Stimulated activated CD4-positive, alpha-beta T cell treated with anti-CD3 and anti-CD28 coated beads, TNF-alpha, amount 100 ng/mL, for 24 hours (primary cell): Measurements from ENCODE around the gene OR2H1.

ENCODE experiments used
- DNase-seq, 3 experiments: peaks; one replicate each; pipeline ENCODE4 v3.0.0-alpha.2; 2020; ENCODE audit warnings: low read depth in 3 of 3

The OR2H1 gene

DNA sequence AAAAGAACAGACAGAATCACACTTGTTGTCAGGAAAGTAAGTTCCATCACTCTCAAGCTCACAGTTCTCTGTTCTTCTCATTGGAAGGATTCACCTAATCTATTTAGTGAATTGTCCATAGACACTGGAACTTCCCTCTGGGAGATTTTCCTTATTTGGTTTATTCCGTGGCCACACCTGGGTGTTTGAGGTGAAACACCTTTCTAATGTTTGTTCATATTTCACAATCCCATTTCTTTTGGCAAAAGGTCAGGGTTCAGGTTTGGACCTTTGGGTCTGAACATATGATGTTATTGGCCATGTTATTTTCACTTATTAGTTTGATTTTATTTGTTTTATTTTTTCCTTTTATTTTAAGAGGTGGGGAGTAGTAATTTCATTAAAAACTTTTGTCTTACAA lies 26.8 kb downstream of the OR2H1 start:
- no peak for DNase-seq

DNA sequence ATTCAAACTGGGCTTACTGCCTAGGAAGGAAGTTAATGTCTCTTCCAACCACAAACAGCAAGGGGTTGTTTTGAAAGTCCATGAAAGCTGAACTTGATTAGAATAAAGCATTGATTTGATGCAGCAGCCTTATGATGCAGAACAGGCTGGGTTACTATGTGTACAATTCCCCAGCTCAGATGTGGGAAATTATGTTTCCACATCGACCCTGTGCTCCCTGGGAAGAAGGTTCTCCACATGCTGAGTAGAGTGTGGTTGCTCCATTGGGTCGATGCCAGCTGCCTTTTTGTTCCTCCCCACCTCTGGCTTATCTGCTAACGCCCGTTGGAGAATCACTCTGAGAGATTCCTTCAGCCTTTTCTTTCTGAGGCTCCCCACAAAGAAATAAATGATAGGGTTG lies 29.6 kb downstream of the OR2H1 start:
- no peak for DNase-seq

DNA sequence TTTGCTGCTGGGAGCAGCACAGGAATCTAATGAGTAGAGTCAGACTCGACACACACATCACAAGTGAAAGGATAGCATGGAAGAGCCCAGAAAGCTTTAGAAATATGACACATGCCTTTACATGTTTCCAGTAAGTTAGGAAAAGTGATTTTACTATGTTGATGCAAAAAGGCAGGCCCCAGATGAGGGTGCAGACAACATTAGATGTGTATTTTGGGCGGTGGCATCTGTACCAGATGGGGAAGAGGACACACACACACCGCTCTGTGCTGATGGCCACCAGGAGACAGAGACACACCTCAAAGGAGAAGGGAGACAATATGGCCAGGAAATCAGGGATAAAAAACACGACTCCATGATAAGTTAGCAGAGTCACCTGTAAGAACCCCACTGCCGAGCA lies 30.2 kb downstream of the OR2H1 start:
- DNase-seq, result no peak

DNA sequence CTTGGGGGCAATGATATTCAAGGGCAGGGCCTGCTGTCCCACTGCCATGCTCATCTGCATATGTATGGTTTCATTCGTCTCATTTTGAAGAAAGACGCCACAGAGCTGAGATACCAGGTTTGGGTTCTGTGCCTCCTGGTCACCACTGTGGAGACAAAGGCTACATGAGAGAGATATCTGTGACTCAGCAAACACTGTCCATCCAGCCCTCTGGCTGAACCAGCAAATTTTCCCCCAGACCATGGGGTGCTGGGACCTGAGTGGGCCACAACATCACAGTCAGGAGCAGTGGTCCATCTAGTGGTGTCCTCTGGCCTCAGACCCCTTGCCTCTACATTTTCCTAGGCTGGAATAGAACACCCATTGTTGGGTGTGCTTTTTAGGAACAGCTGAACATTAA lies 30.7 kb downstream of the OR2H1 start, which contains the start of gene MAS1L:
TSS of gene MAS1L (minus strand) at position 297 of the 400 bp plus-strand sequence. CDS start at position 243, 54 bp downstream.
- DNase-seq, result no peak

DNA sequence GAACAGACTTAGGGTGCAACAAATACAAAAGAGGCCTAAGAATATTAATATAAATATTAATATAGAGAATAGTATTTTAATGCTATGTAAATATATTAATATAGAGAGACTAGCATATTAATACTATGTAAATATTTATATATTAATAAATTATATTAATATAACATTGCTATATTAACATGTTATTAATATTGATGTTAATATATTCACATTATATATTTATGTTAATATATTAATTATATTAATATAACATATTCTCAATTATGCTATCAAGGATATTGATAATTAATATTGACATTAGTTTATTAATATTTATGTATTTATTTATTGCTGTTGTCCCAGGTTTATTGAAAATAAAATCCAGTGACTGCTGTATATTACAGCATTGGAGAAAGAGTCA lies 31.9 kb downstream of the OR2H1 start:
- no peak for DNase-seq

DNA sequence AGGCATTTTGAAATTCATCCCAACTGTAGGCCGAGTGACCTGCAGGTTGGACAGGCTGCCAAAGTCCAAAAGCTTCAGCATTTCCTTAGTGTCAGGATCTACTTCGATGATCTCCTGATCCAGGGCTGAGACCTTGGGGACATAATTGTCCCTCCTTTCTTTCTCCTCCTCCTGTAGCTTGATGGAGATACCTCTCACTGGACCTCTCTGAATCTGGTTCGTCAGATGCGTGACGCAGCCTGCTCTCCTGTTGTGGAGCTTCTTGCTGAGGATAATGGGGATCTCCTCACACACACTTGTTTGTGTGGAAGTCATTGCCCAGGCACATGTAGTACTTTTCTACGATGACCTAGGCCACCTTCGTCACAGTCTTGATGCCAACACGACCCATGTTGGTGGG lies 32.3 kb downstream of the OR2H1 start:
- DNase-seq, result no peak

DNA sequence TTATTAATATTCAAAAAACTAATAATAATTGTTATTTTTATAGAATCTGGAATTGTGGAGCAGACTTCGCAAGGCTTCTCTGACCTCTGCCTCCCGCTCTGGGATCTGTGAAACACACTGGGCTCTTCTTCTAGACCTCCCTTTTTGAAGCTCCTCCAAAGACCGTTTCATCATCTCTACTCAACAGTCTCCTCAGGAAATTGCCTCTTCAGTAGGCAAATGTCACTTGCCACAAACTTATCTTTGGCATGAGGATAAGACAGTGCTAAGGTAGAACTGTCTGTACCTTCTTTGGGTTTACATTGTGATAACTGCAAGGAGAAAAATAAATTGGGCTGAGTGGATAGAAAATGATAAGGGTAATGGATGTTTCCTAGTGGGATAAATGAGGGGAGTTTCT lies 33.1 kb downstream of the OR2H1 start:
- no peak for DNase-seq

DNA sequence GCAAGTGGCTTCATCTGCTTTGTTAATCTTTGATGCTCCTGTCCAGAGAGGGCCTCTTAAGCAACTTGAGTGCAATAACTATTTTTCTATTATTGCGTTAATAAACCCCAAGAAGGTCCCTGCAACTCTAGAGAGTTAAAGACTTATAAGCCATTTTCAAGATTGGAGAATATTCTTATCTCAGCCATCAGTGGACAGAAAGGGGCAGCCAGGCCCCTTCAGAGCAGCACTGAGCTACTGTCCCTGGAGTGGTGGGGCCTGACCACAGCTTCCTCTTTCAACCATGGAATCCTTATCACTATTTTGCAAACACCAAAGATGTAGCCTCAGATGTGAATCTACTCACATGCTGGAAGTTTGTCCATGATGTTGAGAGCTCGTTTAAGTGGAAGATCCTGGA lies 33.6 kb downstream of the OR2H1 start:
- DNase-seq, result no peak

DNA sequence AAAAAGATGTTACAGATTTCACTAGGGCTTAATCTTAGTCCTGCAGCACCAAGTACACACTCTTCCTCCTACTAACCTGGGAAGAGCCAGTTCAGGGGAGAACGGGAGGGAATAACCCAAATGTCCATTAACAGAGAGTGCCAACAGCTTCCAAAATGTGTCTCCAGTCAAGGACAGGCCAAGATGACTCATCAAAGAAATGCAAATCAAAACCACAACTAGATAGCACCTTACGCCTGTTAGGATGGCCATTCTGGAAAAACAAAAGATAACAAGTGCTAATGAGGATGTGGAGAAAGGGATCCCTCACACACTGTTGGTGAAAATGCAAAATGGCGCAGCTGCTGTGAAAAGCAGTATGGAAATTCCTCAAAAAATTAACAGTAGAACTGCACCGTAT lies 34.6 kb downstream of the OR2H1 start:
- DNase-seq, result no peak

DNA sequence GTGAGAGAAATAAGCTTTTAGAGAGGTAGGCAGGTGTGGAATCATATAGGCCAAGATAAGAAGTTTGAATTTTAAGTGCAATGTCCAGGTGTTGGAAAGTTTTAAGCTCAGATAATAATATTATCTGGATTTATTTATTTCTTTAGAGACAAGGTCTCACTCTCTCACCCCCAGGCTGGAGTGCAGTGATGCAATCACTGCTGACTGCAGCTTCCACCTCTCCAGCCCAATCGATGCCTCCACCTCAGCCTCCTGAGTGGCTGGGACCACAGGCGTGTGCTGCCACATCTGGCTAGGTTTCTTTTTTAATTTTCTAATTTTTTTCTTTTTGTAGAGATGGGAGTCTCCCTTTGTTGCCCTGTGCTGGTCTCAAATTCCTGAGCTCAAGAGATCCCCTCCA lies 36.3 kb downstream of the OR2H1 start:
- no peak for DNase-seq

DNA sequence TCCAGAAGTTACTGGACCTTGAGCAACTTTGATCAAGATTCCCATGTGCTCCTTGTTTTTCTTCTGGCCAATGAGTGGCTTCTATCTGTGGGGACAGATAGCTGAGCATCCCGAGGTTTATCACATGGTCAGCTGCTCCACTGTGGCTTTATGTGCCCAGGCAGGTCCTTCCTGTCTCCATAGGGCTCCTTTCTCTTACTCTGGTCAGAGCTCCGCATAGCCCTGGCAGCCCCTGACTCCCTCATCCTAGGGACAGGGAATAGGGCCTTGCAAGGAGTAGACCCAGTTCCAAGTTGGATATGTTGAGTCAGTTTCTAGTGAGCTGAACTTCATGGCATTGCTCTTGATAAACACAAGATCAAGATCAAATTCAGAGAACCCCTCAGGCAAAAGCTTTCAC lies 37.2 kb downstream of the OR2H1 start:
- no peak for DNase-seq

DNA sequence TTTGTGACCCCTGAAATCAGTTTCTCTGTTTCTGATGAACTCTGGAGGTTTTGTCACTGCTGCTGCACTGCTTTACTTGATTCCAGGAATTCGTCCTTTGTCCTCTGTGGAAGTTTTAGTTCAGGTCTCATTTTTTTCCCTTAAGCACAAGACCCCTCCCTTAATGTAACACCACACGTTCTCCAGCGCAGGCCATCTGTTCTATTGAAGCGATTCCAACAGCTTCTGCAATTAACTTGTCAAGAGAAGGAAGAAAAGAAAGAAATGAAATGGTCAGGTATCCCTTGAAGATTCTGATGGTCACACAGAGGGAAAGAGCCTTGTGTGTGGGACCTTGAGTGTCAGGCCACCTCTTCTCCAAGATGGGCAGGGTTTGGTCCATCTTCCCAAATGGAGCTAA lies 38.6 kb downstream of the OR2H1 start:
- no peak for DNase-seq

DNA sequence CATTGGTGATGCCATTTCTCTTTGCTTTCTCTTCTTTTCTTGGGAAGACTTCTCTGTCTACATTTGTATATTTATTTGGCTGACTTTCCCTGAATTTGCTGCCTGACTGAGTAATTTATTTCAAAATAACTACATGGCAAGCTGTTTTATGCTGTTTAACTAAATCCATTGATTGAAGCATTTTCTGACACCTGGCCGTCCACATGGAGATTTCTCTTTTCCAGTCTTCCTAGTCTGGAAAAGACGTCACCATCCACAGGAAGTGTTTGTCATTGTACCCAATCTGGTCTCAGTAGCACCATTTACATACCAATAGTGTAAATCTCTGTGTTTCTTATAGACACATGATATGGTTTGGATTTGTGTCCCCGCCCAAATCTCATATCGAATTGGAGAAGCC lies 40.0 kb downstream of the OR2H1 start:
- DNase-seq, result no peak

DNA sequence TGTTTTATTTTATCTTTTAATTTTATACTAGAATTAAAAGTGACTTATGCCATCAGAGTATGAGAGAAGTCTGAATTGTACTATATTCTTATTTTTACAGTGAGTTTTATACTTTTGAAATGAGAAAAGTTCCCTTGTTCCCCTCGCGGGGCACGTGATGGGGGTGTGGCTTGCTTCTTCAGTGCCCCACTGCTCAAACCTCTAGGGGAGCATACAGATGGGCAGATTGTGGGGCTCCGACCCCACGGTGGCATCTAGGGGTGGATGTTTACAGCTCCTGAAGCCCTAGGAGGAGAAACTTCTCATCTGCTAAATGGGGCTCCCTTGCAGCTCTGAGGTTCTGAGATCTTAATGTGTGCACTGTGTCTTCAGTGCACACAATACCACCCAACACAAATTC lies 42.7 kb downstream of the OR2H1 start:
- DNase-seq, result no peak

DNA sequence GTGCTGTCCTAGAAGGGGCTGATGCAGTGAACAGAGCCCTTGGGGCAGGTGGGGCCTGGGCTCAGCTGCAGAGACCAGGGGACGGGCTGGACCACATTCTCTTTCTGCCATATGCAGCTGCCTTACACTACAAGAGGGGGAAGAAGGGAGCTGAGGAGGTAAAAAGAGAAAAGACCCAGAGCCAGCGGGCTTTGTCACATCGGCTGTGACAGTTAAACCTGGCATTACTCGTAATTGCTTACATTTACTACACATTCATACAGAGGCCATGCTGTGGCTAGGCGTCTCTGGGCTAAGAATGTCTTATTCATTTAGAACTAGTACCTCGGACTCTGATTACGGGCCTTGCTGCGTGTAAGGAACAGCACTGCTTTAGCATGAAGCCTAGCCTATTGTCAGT lies 43.6 kb downstream of the OR2H1 start:
- DNase-seq, result no peak

DNA sequence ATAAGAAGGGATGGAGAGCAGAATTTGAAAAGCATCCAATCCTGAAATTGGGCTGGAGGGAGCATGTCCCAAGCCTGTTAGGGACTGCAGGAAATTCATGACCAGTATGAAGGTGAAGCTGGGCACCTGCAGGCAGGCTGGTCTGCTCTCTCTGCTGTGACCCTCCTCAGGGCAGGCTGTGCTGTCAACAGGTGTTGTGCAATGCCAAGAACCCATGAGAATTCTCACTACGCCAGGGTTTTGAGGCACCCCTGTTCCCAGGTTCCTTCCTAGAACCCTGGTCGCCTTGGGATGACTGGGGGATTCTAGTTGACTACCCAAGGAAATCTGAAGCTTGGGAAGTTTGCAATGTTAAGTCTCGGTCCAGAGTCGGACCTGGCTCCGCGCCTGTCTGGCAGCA lies 44.2 kb downstream of the OR2H1 start:
- DNase-seq, result no peak

DNA sequence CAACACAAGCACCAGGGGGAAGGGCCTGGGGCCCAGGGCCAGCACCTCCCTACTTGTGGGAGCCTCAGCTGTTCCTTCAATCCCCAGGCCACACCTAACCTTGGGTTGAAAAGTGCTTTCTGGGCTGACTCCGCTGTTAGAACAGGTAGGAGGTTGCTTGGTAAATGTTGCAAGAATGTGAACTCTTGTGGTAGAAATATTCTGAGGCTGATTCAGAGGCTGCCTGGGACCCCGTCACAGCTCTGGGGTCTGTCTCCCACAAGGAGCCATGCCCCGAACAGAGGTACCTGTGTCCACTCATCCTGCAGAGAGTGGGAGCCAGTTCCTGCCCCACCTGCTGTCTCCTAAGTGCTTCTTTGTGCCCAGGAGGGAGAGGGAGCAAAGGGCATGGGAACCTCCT lies 45.2 kb downstream of the OR2H1 start:
- DNase-seq, result no peak

DNA sequence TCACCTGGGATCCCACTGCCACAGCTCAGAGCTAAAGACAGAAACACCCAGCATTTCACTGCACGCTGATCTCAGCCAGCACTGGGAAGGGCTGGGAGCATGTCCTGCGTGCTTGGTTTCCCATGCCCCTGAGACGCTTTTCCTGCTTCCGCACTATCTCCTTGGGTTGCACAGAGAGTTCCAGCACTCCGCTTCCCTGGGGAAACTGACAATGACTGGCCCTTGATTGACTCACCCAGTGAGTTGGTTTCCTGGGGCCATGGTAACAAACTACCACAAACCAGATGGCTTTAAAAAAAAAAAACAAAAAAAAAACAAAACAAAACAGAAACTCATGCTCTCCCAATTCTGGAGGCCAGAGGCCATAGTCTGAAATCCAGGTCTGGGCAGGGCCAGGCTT lies 45.6 kb downstream of the OR2H1 start:
- no peak for DNase-seq

DNA sequence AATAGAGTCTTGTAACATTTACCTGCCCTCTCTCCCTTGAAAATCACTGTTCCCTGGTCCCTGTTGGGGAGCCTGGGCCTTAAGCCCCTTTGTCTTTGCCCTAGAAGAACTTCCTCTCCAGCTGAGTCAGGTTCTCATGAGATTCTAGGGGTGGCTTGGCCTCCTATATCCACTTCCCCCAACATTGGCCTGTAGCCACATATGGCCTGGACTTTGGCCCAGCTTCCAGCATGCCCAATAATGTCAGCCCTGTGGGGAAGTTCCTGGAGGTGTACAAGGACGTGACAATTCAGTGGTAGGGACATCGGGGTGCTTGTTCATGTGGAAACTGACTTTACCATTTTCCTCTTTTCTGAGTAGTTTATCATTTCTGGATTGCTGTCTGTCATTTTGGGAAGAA lies 48.0 kb downstream of the OR2H1 start:
- no peak for DNase-seq

DNA sequence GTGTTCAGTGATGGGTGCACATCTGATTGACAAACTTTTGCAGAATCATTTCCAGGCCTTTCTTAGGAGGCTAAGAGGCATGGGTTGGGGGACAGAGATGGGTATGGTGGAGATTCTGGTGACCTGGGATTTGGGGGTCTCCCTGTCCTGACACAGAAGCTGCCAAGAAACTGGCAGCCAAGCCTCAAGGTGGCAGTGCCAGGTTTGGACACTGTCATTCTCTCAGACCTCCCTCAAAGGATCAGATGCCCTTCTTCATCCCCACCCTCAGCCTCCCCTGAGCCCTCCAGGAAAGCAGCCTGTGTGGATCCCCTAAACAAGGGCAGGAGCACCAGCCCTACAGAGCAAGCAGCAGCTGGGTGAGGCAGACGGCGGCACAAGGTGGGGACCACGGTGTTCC lies 48.9 kb downstream of the OR2H1 start:
- DNase-seq, result no peak

DNA sequence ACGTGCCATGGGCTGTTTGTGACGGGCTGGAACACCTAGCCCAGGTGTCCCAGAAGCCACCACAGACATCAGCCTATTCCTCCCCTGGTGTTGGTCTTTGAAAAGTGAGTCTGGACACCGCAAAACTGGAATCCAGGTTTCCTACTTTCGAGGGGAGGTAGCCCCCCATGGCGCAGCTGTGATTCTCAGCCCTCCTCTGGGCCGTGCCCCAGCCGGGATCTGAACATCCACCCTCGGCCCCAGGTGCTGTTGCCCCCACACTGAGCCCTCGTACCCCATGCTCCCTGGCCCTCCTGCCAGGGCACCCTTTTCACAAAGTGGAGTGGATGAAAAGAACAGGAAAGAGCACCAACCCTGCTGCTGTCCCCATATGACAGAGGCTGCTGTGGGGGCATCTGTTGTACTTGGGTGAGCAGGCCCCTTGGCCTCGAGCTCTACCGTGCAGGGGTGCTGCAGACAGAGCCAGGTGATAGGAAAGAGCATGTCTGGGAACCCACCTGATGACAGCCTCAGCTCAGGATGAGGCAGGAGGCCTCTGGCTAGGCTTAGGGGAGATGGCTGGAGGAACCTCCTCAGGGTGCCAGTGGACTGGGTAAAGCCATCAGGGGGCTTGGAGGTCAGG lies 49.6 kb downstream of the OR2H1 start:
- DNase-seq, result no peak

DNA sequence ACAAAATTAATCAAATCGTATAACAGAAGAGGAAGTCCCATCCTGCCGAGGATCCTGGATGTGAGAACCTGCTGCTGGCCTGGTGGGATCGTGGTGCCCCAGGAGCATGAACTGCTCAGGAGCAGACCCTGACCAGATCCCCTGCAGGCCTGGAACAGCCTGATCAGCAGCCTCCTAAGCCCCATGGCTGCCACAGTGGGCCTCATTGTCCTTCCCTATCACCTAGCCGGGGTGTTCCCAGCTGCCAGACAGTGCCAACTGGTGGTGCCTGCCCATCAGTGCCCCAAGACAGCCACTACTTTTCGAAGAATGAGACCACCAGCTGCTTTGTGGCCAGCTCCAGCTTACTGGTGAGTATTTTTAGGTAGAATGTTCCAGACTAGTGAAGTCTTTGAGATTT lies 50.4 kb downstream of the OR2H1 start:
- no peak for DNase-seq

DNA sequence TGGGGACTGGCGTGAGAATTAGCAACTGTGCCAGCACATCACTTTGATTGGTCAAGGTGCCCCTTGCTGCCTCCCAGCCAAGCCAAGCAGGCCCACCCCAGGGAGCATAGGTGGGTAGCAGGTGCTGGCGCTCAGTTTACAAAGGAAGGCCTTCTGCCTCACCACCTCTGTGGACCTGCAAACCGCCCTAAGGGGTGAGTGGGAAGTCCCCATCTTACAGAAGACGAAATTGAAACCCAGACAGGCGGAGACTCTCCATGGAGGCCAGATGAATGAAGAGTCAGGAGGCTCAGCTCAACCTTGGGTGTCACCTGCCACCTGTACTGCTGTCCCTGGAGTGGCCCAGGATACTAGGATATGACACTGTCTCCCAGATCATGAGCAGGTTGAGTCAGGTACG lies 52.3 kb downstream of the OR2H1 start:
- no peak for DNase-seq

DNA sequence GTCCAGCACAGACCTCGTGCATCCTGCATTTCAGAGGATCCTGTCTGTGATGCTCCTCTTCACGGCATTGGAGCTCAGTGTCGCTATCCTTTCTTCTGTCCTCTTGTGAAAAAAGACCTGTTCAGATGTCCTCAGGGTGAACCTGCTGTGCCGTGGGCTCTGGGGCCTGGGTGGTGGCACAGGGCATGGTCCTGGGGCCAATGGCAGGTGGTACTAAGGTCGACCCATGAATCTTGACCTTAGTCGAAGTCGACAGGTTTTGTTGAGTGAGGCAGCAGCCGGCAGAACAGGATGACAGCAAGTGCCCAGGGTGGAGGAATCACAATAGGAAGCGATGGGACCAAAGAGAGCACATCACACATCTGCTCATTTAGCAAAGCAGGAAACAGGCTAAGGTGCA lies 52.8 kb downstream of the OR2H1 start:
- no peak for DNase-seq

DNA sequence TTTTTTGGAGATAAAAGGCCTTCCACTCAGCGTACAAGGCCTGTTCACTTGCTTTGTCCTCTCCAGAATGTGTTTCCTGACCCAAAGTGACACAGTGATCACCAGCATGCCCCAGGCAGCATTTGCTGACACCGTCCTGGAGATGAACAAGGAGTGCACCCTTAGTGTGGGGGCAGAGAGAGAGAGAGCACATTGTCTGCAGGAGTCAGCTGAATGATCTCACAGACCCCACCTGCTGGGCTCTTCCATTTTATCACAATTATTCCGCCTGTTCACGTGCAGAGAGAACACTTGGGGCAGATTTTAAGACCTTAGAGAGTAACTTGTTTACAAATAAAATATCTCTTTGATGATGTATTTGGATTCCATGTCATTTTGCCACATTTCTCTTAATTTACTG lies 53.2 kb downstream of the OR2H1 start:
- DNase-seq, result no peak
